Muscle of leg (tissue), 11 donors: Measurements from ENCODE around the gene SERPIND1. TPM values are rescaled to one million over a fixed set of nuclear protein-coding genes. Genes with fewer than 3 reads are reported as not detected.
"Not testable (repeated sequence)": the region's sequence is repeated elsewhere in the genome, so short reads cannot be mapped to it uniquely, and the experiment has no call there.

Experiments
- DNase-seq: peaks from one replicate; pipeline ENCODE4 v3.0.0; 2013
- H3K27ac ChIP-seq: one replicate; pipeline ENCODE4 v1.5.1; 2013; ENCODE audit warnings: mild to moderate bottlenecking, low read length, control low read depth
- H3K27me3 ChIP-seq: one replicate; pipeline ENCODE4 v1.6.1; 2013; ENCODE audit warnings: low read length; ENCODE audit not compliant: control insufficient read depth, insufficient read depth
- H3K36me3 ChIP-seq: one replicate; pipeline ENCODE4 v1.6.1; 2013; ENCODE audit warnings: low read length; ENCODE audit not compliant: control insufficient read depth, insufficient read depth
- H3K4me1 ChIP-seq: one replicate; pipeline ENCODE4 v1.6.1; 2013; ENCODE audit warnings: low read length; ENCODE audit not compliant: control insufficient read depth, insufficient read depth
- H3K4me3 ChIP-seq: one replicate; pipeline ENCODE4 v1.5.1; 2013; ENCODE audit warnings: low read length, control low read depth
- H3K9me3 ChIP-seq: replicated peaks from 2 replicates; pipeline ENCODE4 v1.6.1; 2013; ENCODE audit warnings: low read depth, low read length; ENCODE audit not compliant: control insufficient read depth
- WGBS: methylation state at CpG from one replicate; pipeline ENCODE4 v1.1.5; 2013; ENCODE audit warnings: missing lambda C conversion rate; ENCODE audit not compliant: insufficient coverage; 5-methylcytosine and 5-hydroxymethylcytosine counted together
- polyA plus RNA-seq, 8 donors: library from polyadenylated mRNA; unstranded; fragments of 120-200 nt; gene quantifications; one replicate each; pipeline versions ENCODE4 v1.2.1 to v1.2.3, GENCODE V29; 2013; ENCODE audit warnings: inconsistent platforms in 1 of 8, low replicate concordance in 1 of 8; ENCODE audit not compliant: insufficient read length in 8 of 8, insufficient read depth in 1 of 8
- total RNA-seq: library from RNA; stranded (reverse); fragments of 120-200 nt; gene quantifications from one replicate; pipeline ENCODE4 v1.2.4, GENCODE V29; 2013

Gene SERPIND1
- total and polyA plus RNA-seq, 9 donors, result 0.05 to 1.5 (median 0.11) TPM; not detected in 3

- Histone ChIP-seq H3K4me1 (peaks cover 2% of the 10 kb centered on the region), H3K27me3 (no peaks in the 10 kb centered on the region), H3K4me3 (no peak overlapping the region), H3K36me3 (peaks cover 49% of the 10 kb centered on the region), H3K27ac (no peak overlapping the region), H3K9me3 (no peaks in the 10 kb centered on the region)
- DNase-seq, result no peak
- WGBS, result no CpG with 5 or more reads among the region's 2 CpGs
Measured at GRCh38 chr22:20761536-20761935, 12.4 kb upstream of the SERPIND1 start.

GRCh38 chr22:20762233-20762796 lies 11.6 kb upstream of the SERPIND1 start:
- H3K27me3 ChIP-seq, result no peaks in the 10 kb centered on the region
- no peak for DNase-seq
- H3K27ac ChIP-seq, result no peak overlapping the region
- WGBS, result 98% methylated on average over 6 of the region's 7 CpGs
- peaks cover 2% of the 10 kb centered on the region for H3K4me1 ChIP-seq
- peaks cover 46% of the 10 kb centered on the region for H3K36me3 ChIP-seq
- H3K9me3 ChIP-seq, result no peaks in the 10 kb centered on the region
- no peak overlapping the region for H3K4me3 ChIP-seq

DNA sequence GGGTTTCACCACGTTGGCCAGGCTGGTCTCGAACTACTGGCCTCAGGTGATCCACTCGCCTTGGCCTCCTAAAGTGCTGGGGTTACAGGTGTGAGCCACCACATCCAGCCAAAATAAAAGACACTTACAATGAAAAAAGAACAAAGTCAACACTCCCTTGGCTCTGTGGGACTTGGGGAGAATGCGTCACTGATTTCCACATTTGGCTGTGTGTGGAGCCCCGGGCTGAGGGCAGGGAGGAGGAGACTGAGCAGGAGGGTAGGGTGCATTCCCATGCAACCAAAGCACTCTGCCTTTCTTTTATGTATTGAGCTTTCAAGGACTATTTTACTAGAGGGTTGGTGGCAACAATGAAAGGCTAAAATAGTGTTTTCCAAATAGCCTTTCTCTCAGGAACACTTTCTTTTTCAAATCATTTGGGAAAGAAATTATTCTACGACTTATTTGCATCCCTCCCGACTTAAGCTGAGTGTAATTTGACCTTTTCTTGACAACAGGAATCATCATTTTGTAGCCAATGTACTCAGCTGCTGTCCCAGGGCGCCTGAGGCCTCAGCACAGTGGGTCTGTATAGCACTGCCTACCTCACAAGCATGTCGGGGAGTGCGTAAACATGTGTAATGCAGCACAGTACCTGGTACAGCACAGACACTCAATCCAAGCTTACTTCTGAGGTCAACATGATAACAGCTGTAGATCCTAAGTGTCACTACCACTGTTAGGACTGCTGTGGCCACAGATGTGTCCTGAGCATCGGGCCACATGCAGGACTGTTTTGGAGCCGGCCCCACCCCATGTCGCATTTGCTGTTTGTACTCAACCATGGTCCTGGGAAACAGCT lies 10.1 kb upstream of the SERPIND1 start:
- WGBS, result 66% methylated on average over 7 of the region's 13 CpGs
- DNase-seq, result peak; percentile 75

GRCh38 chr22:20764471-20764720 lies 9.5 kb upstream of the SERPIND1 start:
- Histone ChIP-seq H3K27ac (no peak overlapping the region), H3K27me3 (no peaks in the 10 kb centered on the region), H3K36me3 (peaks cover 46% of the 10 kb centered on the region), H3K9me3 (no peaks in the 10 kb centered on the region), H3K4me1 (peaks cover 2% of the 10 kb centered on the region), H3K4me3 (no peak overlapping the region)
- WGBS, result 79% methylated on average over 7 of the region's 7 CpGs
- DNase-seq, result no peak

More for the DNA sequence above, 10.1 kb upstream of the SERPIND1 start:
- Histone ChIP-seq H3K36me3 (peaks cover 46% of the 10 kb centered on the region), H3K27ac (peak overlapping the region; percentile 20), H3K4me3 (no peak overlapping the region), H3K4me1 (peaks cover 2% of the 10 kb centered on the region), H3K9me3 (no peaks in the 10 kb centered on the region), H3K27me3 (no peaks in the 10 kb centered on the region)

DNA sequence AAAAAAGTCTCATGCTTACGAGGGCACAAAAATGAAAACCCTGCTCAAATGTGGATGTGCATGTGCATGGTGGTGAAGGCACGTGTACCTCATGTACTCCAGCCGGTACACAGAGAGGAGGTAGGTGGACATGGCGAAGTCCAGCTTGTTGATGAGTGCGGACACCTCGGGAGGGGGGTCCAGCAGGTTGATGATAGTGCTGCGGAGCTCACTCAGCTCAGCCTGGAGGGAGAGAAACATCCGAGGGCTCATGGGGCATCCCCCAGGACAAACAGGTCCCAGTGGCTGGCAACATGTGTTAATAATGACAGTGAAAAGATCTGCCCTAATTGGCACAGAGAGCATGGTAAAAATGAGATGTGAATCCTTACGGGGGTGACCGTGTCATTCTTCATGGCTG lies 9.2 kb upstream of the SERPIND1 start:
- Histone ChIP-seq H3K4me1 (peaks cover 2% of the 10 kb centered on the region), H3K27ac (no peak overlapping the region), H3K27me3 (no peaks in the 10 kb centered on the region), H3K36me3 (peaks cover 46% of the 10 kb centered on the region), H3K4me3 (no peak overlapping the region), H3K9me3 (no peaks in the 10 kb centered on the region)
- no peak for DNase-seq
- WGBS, result 83% methylated on average over 10 of the region's 10 CpGs

DNA sequence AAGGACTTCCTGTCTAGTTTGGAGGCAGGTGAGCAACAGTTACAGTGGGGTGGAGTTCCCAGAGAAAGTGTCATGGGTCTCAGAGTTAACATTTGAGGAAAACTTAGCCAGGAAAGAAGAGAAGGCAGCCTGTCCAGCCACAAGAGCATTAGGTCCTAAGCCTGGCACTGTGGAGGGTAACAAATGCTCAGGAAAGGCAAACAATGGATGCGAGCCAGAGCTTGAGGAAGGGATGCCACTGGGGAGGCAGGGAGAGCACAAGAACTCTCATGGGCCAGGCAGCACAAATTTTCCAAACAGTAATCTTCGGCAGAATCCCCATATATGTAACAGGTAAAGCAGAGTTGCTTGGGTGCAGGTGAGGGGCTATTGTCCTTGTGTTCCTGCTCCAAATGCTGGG lies 8.0 kb upstream of the SERPIND1 start:
- no peak for DNase-seq
- no peaks in the 10 kb centered on the region for H3K27me3 ChIP-seq
- no peak overlapping the region for H3K4me3 ChIP-seq
- peaks cover 40% of the 10 kb centered on the region for H3K36me3 ChIP-seq
- peaks cover 2% of the 10 kb centered on the region for H3K4me1 ChIP-seq
- no peaks in the 10 kb centered on the region for H3K9me3 ChIP-seq
- WGBS, result 100% methylated on average over 1 of the region's 2 CpGs
- H3K27ac ChIP-seq, result no peak overlapping the region

DNA sequence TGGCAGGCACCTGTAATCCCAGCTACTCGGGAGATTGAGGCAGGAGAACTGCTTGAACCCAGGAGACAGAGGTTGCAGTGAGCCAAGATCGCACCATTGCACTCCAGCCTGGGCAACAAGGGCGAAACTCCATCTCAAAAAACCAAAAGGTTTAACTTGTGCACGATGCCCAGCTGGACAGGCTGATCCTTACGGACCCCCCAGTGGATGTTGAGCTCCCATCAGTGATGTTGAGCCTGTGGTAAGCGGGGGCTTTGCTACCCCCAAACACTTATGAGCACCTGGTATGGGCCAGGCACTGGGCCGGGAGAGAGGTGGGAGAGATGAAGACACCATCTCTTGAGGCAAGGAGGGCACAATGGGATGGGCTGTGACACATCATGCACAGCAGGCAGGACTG lies 7.4 kb upstream of the SERPIND1 start:
- H3K9me3 ChIP-seq, result no peaks in the 10 kb centered on the region
- DNase-seq, result no peak
- H3K27me3 ChIP-seq, result no peaks in the 10 kb centered on the region
- H3K36me3 ChIP-seq, result peaks cover 36% of the 10 kb centered on the region
- peaks cover 2% of the 10 kb centered on the region for H3K4me1 ChIP-seq
- 86% methylated on average over 4 of the region's 7 CpGs for WGBS
- no peak overlapping the region for H3K4me3 ChIP-seq
- no peak overlapping the region for H3K27ac ChIP-seq

GRCh38 chr22:20769496-20769826 lies 4.5 kb upstream of the SERPIND1 start:
- WGBS, result 87% methylated on average over 7 of the region's 9 CpGs
- not testable (repeated sequence) for H3K9me3 ChIP-seq, H3K4me1 ChIP-seq, H3K27ac ChIP-seq, DNase-seq, H3K4me3 ChIP-seq, H3K27me3 ChIP-seq
- peaks cover 19% of the 10 kb centered on the region for H3K36me3 ChIP-seq

DNA sequence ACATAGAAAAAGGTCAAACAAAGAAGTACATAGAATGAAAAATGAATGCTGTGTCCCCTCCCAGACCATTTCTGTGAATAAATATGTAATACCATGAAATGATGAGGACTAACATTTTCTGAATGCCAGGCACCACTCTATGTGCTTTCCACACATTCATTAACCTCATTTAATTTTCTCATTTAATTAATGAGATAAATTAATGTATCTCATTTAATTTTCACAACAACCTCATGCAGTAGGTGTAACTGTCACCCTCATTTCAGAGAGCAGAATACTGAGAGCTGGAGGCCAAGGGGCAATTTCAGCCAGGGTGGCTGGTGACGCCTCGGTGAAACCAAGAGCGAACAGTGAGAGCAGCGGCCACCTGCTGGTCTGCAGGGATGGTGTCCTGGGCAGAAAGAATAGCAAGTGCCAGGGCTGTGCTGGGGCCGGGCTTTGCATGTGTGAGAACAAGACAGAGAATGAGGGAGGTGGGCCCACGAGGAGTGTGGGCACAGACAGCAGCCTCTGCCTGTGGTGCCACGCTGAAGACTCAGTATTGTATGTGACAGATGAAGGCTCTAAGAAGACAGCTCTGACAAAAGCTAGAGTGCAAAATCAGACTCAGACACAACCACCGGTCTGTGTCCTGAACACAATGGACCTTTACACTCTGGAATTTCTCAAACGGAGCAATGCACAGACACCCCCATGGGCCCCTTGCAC lies 1.8 kb upstream of the SERPIND1 start:
- Histone ChIP-seq H3K27ac (no peak overlapping the region), H3K27me3 (no peaks in the 10 kb centered on the region), H3K9me3 (no peaks in the 10 kb centered on the region), H3K4me3 (no peak overlapping the region), H3K36me3 (peaks cover 6% of the 10 kb centered on the region), H3K4me1 (no peaks in the 10 kb centered on the region)
- 90% methylated on average over 9 of the region's 9 CpGs for WGBS
- no peak for DNase-seq

- Histone ChIP-seq H3K27ac (no peak overlapping the region), H3K4me1 (no peaks in the 10 kb centered on the region), H3K9me3 (no peaks in the 10 kb centered on the region), H3K4me3 (no peak overlapping the region), H3K36me3 (peaks cover 9% of the 10 kb centered on the region), H3K27me3 (no peaks in the 10 kb centered on the region)
- no peak for DNase-seq
- WGBS, result no CpG with 5 or more reads among the region's 4 CpGs
Measured at GRCh38 chr22:20774882-20775281, 969 bp downstream of the SERPIND1 start.
